ENCODE data around the gene TMOD4.
A peak's percentile ranks its signal among the peaks of the same experiment; 100 is the strongest.

Gene TMOD4

DNA sequence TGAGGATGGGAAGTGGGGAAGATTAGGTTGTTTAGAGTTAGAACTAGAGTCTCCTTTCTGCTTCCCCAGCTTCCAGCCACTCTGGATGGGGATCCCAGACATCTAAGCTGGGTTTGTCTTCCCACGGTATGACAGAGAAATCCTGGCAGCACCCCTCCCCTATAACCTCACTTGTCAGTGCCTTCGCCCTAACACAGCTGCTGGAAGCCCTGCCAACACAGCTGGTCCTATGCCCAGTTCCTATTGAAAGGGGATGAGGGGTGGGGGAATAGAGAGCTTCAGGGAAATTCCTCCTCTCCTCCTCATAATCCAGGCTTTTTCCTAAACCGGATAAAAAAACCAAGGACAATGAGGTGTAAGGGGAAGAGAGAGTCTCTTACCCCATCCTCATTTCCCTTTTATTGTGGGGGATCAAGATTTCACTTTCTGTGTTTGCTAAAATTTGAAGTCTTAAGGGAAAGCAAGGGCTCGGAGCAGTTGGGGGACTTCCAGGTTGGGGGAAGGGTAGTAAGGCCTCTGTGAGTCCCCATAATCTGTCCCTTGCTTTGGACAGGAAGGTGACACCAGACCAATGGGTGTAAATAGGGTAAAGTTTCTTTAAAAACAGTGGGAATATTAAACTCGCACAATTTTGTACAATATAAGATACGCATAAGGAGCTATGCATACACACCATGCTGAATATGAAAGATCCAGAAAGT, 590 bp downstream of the TMOD4 start:
- no peak for DNase-seq (ENCODE audit: low read depth in 2 of 2)

DNA sequence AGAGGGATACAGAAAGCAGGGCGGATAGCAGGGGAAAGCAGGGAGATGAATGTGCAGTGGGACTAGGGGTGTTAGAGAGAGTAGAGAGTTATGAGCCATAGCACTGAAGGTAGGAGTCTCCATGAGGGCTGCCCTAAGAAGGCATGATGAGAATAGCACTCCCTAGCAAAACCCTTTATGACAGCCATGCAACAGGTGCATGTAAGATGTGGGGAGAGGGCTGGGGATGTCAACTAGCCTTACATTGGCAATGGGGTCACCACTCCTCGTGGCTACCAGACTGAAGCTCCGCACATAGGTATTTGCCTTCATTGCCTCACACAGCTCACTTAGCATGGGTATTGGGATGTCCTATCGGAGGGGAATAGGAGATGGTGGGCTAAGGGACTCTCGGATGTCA, 4.6 kb downstream of the TMOD4 start:
- DNase-seq (ENCODE audit: low read depth in 2 of 2): no peak

DNA sequence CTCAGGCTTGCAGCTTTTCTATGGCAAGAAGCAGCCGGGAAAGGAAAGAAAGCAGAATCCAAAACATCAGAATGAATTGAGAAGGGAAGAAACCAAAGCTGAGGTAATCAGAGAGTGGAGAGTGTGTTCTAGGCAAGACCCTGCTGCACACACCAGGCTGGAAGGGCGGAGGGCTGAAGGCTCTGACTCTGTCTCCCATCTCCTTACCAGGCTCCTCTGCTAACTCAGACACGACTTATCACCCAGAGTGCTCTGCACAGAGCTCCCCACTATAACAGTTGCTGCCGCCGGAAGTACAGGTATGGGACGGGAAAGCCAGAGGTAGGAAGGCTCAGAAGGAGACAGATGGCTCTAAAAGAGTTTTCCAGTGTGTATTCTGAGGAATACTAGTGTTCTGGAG, 8.7 kb downstream of the TMOD4 start:
- no peak for DNase-seq (ENCODE audit: low read depth in 2 of 2)

DNA sequence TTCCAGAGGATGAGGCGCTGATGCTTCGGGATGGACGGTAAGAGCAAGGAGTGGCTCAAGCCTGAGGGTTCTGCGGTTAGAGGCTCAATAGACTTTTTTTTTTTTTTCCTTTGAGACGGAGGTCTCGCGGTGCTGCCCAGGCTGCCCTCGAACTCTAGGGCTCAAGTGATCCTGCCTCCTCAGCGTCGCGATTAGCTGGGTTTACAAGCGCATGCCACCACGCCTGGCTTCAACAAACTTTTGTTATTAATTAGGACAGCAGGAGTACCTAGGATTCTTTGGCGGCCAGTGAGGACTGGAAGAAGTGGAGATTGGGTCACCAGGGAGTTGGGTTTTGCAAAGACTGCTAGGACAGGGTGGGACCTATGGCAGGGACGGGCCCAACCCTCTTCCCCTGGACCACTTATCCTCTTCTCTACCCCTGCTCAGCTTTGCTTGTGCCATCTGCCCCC, 9.2 kb downstream of the TMOD4 start:
- DNase-seq (ENCODE audit: low read depth in 2 of 2): no peak

DNA sequence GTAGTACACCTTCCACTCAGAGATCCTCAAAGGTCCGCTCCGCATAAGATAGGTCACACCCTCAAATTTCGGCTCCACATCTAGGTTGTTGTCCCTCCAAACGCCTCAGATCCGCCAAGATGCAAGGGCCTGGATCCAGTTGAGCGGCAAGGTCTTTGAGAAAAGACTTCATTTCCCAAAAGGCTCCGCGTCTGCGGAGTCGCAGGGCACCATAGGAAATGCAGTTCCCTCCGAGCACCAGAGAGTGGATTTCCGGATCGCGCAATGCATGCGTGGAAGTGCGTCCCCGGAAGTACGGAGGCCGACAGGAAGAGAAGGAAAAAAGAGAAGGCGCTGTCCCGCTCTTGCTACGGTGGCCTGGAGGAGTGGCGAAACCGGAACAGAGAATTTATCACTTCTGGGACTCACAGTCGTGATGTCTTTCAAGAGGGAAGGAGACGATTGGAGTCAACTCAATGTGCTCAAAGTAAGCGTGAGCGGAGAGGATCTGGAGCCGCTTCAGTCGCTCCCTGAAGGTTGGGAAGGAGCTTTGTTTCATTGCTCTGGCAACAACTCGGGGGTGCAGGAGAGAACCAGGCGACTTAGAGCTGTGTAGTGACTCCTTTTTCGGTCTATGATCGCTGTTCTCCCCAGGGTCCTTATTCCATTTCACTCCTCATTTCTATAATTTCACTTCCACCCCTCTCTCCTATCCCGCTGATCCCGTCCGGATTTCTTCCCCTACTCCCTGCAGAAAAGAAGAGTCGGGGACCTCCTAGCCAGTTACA, 9.9 kb downstream of the TMOD4 start, which contains the start of the genes LYSMD1 and SCNM1:
Gene LYSMD1, minus strand, starts transcription at position 165 of the 767 bp plus-strand sequence. CDS start 644 bp downstream, outside the sequence.
Gene SCNM1, plus strand, starts transcription at position 407 of the 767 bp plus-strand sequence. Its CDS starts 9 bp downstream, at position 416.
- peak; percentile 82 to 92 for DNase-seq (ENCODE audit: low read depth in 2 of 2)

DNA sequence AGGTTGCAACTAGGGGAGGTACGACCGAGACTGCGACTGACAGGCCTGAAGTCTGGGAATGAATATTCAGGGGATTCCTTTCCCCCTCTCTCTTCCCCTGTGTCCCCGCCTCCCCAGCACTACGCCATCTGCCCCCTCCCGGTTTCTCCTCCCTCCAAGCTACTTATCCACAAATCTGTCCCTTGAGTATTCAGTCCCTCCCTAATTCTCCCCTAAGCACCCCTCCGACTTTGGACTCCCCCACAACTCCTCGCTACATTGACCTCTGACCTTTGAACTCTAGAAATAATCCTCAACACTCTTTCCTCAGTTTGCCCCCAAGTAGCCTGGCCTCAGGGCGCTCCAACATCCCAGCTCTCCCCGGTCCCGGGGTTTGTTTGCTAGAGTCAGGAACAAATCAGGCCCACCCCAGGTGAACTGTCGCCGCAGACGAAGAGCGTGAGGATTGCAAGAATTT, 10.5 kb downstream of the TMOD4 start:
- DNase-seq (ENCODE audit: low read depth in 2 of 2): no peak

DNA sequence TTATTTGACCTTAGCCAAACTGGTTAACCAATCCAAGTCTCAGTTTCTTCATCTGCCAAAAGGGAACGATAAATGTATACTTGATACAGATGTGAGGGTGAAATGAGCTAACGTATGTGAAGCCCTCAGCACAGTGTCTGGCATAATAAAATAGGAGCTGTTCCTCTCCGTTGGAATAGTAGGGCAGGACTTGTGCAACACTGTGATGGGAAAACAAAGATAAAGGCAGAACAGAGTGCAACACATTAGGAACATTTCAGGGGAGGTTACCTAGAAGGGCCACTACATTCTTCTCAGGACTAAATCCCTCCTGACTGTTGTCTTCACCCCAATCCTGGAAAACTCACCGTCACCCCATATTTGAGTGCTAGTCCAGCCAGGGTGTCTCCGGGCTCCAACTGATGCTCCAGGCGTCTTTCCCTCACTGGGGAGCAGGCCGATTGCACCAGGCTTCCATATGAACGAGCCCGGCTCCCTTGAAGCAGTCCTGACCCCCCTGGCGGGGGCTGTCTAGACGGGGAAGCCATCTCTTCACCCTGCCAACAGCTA, 11.0 kb downstream of the TMOD4 start:
- DNase-seq (ENCODE audit: low read depth in 2 of 2): no peak

DNA sequence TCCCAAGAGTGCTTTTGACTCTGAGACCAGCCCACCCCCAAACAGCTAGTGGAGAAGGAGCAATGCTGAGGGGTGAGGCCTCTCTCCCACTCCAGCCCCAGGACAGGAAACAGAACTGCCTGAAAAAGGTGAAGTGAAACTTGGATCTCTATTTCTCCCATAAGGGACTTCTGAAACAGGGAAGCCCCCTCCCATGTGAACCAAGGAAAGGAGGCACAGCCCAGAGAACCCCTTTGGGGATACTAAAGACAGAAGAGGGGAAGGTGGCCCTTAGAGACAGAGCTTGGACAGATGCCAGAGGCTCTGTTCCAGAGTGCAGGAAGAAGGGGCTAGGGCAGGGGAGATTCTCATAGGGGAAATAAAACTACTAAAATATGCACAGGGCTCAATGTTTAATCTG, 16.4 kb downstream of the TMOD4 start:
- no peak for DNase-seq (ENCODE audit: low read depth in 2 of 2)

DNA sequence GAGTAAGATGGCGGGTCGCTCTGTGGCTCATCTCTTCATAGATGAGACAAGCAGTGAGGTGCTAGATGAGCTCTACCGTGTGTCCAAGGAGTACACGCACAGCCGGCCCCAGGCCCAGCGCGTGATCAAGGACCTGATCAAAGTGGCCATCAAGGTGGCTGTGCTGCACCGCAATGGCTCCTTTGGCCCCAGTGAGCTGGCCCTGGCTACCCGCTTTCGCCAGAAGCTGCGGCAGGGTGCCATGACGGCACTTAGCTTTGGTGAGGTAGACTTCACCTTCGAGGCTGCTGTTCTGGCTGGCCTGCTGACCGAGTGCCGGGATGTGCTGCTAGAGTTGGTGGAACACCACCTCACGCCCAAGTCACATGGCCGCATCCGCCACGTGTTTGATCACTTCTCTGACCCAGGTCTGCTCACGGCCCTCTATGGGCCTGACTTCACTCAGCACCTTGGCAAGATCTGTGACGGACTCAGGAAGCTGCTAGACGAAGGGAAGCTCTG, 17.0 kb downstream of the TMOD4 start:
- no peak for DNase-seq (ENCODE audit: low read depth in 2 of 2)

DNA sequence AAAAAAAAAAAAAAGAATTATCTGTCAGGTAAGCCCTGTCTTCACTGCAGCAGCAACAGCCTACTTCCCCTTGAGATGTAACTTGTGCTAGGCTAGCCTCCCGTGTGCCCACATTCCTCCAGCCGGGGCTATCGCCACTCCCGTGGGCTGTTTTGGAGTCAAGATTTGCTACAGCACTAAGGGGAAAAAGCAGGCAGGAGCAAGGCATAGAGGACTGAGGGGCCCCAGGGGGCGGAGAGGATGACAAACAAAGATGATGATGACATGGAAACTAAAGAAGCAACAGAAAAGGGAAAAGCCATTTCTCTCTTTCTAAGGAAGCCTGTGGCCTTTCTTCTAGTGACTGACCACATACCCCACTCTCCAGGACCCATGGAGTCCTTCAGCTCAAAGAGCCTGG, 17.5 kb downstream of the TMOD4 start:
- DNase-seq (ENCODE audit: low read depth in 2 of 2): peak; percentile 49 to 54

DNA sequence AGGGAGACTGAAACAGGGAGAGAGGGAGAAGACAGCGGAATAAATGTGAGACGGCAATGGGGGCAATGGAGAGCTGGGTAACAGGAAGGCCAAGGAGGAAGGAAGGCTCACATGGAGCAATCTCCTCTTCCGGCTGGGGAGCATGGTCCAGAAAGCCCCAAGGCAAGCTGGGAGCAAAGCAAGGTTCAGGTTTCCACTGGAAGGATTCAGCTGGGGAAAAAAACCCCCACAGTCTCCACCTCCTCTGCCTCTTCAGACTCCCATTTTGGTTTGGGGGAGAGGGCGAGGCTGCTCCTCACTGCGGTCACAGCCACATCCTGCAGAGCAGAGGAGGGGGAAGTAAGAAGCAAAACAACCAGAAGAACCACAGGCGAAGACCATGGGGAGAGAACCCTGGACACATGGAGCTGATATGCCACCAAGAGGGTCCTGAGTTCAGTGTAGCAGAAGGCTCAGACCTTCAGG, 18.7 kb downstream of the TMOD4 start:
- peak; percentile 40 to 50 for DNase-seq (ENCODE audit: low read depth in 2 of 2)

DNA sequence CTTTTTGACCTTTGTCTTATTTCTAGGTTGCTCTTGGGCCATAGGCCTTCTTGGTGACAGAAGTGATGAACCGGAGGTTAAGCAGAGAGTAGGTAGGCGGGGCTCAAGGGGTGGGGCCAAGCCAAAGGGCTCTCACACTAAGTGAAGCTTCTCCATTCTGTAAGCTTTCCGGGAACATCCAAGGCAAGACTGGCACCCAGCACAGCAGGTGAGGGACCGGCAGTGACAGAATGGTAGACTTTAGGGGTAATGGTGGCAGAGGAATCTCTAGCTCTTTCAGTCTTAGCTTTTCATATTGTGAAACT, 19.3 kb downstream of the TMOD4 start, which contains the start of gene TNFAIP8L2:
Gene TNFAIP8L2, plus strand, starts transcription at position 135 of the 305 bp plus-strand sequence. CDS start 2,049 bp downstream, outside the sequence.
- peak; percentile 67 to 77 for DNase-seq (ENCODE audit: low read depth in 2 of 2)

DNA sequence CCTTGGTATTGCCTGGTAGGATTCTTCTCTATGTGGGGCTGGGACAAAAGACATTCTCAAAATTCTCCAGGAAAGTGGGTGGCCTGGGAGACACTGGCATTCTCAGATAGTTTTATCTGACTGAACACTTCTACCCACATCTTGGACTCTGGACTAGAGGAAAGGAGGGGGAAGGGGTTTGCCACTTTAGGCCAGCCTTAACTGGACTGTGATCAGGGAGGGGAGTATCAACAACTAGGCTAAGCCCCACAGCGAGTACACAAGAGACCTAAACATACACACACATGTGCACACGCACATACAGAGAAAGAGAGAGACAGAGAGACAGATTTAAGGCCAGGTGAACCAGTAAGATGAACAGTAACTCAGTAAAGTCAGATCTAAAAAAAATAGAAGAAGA, 28.1 kb downstream of the TMOD4 start:
- DNase-seq (ENCODE audit: low read depth in 2 of 2): no peak

DNA sequence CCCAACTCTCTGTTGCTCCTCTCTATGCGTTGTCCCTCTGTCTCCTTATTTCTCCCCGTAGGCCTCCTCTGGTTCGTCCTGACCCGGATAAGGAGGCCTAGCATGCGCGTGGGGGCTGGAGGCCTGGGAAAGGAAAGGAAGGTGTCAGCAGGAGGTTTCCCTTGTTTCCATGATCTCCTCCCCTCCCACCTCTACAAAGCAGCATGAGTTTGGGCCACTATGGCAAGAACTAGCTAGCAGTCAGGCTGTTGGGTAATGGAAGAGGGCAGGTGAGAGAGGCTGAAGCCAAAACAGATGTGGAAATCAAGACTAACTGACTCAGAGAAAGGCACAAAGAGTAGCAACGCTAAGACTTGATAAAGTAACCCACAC, 28.7 kb downstream of the TMOD4 start:
- DNase-seq (ENCODE audit: low read depth in 2 of 2): no peak

DNA sequence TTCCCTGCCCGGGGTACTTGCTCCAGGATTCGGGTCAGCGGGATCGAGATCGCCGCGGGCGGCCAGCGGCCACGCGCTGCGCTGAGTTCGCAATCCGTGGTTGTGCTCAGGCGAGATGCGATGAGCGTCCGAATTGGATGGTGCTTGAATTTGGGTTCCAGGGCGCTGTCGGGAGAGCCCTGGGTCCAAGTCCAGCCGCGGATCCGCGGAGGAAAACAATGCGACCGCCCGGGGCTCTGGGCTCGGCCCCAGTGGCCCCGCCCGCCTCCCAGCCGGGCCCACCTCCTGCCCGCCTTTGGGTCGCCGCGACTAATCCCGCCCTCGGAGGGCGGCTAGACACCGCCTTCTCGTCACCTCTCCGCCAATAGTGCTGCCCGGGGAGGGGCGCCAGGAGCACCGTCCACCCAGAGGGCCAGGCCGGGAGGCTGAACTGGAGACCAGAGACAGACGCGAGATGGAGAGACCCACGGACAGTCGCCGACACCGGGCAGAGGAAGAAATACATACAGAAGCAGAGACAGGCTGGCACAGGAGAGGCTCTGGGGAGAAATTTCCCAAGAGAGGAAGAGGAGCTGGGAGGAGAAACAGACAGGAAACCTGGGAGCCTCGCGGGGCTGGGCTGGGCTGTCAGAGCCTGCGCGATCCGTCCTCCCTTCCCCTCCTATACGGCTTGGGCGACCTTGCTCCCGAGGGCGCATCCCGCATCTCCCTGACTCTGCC, 29.2 kb downstream of the TMOD4 start, which contains the start of gene SEMA6C:
Gene SEMA6C, minus strand, starts transcription at position 220 of the 720 bp plus-strand sequence. CDS start 4,010 bp downstream, outside the sequence.
- DNase-seq (ENCODE audit: low read depth in 2 of 2): peak; percentile 84 to 88

DNA sequence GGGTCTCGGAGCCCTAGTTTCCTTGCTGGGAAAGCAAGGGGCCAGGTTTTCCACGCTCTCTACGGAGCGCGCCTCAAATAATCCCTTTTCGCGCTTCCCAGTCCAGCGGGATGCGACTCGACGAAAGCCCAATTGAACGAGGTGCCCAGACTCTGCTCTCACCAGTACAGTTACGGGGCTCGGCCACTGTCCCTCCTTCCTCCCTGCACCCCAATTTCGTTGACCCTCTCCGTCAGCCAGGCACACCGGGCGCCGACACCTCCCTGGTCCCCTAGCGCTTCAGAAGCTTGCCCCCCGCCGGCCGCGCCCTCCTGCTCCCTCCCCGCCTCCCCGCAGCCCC, 29.7 kb downstream of the TMOD4 start:
- no peak for DNase-seq (ENCODE audit: low read depth in 2 of 2)

DNA sequence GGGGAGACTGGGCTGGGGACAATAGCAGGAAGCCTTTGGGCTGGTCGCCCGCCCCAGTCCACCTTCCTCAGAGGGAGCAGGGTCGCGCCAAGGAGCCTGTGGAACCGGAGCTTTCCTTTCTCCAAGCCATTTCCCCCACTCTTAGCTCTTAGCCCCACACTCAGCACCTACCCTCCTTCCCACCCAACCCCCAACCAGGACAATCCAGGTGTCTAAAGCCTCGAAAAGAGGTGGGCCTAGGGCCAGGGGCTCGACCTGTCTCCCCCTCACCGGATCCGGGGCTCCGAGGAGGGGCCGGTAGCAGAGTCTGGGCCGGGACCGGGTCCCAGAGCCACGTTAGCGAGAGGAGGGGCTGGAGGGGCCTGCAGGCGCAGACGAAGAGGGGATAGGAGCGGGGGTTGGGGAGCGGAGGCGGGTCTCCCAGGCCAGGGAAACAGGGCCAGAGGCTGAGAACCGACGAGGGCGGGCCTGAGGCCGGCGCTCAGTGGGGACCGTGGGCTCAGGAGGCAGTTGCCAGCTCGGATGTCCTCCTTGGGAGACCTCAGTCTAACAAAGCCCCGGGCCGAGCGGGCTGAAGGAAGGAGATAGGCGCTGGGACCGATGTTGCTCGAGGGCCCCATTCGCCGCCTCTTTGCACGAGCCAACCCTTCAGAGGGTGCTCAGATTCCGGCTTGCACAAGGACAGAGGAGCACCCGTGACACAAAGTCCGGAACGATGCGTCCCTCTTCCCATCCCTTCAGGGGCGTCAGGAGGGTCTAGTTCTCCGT, 30.3 kb downstream of the TMOD4 start:
- DNase-seq (ENCODE audit: low read depth in 2 of 2): no peak

DNA sequence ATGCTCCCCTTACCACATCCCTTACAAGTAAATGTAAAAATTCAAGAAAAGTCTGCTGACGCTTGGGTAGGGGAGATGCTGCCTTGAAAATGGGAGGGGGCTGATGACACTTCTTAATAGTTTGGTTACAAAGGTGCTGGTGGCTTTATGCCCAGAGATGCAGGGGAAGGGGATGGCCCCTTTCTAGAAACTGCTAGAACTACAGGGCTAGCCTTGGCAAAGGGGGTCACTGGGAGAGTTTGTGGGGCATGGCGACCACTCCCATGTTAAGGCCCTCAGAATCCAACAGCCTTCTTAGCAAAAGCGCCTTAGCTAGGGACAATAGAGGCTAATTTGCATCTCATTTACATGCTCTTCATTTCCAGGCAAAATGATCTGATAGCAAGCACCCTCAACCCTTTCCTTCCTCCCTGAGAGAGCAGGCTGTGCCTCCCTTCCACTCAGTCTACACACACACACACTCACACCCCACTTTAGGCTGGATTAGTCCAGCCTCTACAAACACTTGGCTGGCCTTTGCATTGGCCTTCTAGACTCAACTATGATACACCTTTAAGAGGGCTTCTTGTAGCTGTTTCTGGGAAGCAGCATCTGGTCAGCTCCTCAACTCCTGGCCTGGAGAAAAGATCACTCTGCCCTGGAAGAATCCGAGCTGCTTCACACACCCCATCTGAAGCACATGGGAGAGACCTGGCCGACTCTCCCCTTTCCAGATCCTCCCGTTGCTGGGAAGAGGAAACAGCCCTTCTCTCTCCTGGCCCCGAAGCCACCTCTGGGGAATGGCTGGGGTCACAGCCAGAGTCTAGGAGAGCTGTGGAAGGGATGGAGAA, 31.1 kb downstream of the TMOD4 start:
- DNase-seq (ENCODE audit: low read depth in 2 of 2): no peak

DNA sequence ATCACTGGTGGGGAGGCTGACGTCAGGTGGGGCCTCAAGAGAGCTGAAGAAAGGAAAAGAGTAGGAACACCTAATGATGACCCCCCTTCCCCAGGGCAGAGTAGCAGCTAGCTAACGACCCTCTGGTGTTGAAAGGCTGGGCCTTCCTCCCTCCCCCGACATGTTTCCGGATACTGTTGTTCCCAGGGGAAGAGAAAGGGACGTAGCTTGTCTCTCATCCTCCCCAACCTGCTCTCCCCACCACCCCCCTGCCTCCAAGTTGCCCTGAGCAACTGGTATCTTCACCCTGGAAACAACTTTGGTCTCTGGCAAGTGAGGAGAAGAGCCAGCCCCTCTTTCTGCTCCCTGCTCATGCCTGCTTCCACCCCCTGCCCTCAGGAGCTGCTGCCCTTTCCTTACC, 31.8 kb downstream of the TMOD4 start:
- no peak for DNase-seq (ENCODE audit: low read depth in 2 of 2)

DNA sequence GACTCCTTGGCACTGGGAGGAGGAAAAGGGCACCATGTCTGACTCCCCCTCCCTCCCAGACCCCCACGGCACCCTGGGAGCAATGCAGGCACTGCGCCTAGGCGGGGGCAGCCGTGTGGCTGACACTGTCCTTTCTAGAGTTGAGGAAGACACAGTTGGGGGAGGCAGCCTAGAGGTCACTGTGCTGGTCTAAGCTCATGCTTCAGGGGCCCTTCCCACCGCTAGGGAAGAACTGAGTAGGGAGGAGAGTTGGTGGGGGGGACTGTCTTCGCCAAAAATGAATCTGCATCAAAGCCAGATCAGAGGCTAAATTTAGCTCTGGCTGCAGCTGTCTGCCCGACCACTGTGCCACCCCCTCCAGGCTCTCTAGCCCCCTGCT, 32.7 kb downstream of the TMOD4 start:
- DNase-seq (ENCODE audit: low read depth in 2 of 2): no peak

Measured in stimulated activated CD8-positive, alpha-beta memory T cell treated with anti-CD3 and anti-CD28 coated beads, Interleukin-2, amount 100 ng/mL, for 48 hours (primary cell).